Lower leg skin (tissue), 4 donors: ENCODE measurements around the gene KCTD19. TPM values are rescaled to one million over a fixed set of nuclear protein-coding genes. Genes with fewer than 3 reads are reported as not detected.
A peak's percentile ranks its signal among the peaks of the same experiment; 100 is the strongest.

Experiments
- DNase-seq, 2 donors: peaks; one replicate each; pipeline ENCODE4 v3.0.0-alpha.2; 2019; ENCODE audit warnings: low spot score in 2 of 2
- H3K4me3 ChIP-seq: fragments of 200-600 bp; sonication (generic); 2 replicates; pipeline ENCODE4 v1.5.1; 2017; ENCODE audit warnings: mild to moderate bottlenecking, low read depth; ENCODE audit not compliant: poor library complexity, severe bottlenecking
- POLR2A ChIP-seq, 2 donors: fragments of 450-650 bp; IDR thresholded peaks; one replicate each; pipeline ENCODE4 v1.6.1; 2016 to 2017; ENCODE audit warnings: antibody characterized with exemption in 2 of 2, mild to moderate bottlenecking in 1 of 2, moderate library complexity in 1 of 2
- WGBS, 2 donors: methylation state at CpG; one replicate each; pipeline ENCODE4 v1.1.5; 2018; 5-methylcytosine and 5-hydroxymethylcytosine counted together
- intact Hi-C: fragments of 100-400 bp; cut with DNase I; formaldehyde crosslinking; loops from one replicate; pipeline ENCODE4 v1.15.0; 2023; ENCODE audit warnings: low total_unique reads
- total RNA-seq, 4 donors: library from RNA; depleted of rRNA; stranded (reverse); fragments of >200 nt; gene quantifications; one replicate each; pipeline ENCODE4 v1.1.0, GENCODE V29; 2016
- TF ChIP-seq, protein P1 (sequence below), 3 donors: fragments of 450-650 bp; IDR thresholded peaks; one replicate each; pipeline ENCODE4 v1.5.1; 2016; ENCODE audit warnings: antibody characterized with exemption in 3 of 3, mild to moderate bottlenecking in 3 of 3, moderate library complexity in 2 of 3

Gene KCTD19
- total RNA-seq, 4 donors from 2014 or later: 0.11 to 0.32 TPM; not detected in 2

DNA sequence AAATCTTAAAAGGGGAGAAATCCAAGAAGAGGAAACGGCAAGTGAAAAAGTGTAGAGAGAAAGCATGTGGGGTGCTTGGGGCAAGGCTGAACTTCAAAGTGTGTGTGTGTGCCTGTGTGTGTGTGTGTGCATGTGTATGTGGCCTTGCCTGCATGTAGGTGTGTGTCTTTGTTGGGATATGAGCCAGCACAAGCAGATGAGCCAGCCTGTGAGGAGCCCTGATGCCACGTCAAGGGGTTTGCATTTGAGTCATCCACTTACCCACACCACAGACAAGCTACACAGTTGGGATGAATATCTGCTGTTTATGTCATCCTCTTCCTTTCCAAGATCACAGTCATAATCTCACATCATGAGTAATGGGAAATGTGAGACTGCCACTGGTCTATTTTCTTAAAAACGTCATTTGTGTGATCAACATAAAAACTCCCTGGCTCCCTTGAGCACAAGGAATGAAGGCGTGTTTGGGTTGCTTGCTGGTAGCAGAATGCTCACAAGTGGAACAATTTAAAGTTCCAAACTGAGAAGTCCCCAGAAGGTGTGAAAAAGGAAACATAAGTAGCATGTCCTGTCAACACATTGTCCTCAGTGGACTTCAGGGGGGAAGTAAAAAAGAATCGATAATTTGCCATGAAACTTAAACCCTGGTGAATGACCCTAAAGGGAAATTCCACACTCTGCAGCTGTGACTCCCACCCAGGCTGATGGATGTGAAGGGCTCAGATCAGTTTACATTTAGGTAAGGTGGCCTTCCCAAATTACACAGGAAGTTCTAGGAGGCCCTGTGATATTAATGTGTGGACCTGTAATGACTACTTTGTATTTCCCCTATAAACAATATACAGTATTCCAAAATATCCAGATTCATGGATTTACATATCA lies 14.7 kb downstream of the KCTD19 start:
- 26 to 31% methylated on average over 5 of the region's 5 CpGs for WGBS, 2 donors
- no peak for TF ChIP-seq POLR2A (IDR thresholded peaks at IDR 0.05)
- TF ChIP-seq, protein P1, sequence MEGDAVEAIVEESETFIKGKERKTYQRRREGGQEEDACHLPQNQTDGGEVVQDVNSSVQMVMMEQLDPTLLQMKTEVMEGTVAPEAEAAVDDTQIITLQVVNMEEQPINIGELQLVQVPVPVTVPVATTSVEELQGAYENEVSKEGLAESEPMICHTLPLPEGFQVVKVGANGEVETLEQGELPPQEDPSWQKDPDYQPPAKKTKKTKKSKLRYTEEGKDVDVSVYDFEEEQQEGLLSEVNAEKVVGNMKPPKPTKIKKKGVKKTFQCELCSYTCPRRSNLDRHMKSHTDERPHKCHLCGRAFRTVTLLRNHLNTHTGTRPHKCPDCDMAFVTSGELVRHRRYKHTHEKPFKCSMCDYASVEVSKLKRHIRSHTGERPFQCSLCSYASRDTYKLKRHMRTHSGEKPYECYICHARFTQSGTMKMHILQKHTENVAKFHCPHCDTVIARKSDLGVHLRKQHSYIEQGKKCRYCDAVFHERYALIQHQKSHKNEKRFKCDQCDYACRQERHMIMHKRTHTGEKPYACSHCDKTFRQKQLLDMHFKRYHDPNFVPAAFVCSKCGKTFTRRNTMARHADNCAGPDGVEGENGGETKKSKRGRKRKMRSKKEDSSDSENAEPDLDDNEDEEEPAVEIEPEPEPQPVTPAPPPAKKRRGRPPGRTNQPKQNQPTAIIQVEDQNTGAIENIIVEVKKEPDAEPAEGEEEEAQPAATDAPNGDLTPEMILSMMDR (IDR thresholded peaks at IDR 0.05): no peak
- H3K4me3 ChIP-seq: no peak overlapping the region
- no peak for DNase-seq
- intact Hi-C loops: no loop called here

DNA sequence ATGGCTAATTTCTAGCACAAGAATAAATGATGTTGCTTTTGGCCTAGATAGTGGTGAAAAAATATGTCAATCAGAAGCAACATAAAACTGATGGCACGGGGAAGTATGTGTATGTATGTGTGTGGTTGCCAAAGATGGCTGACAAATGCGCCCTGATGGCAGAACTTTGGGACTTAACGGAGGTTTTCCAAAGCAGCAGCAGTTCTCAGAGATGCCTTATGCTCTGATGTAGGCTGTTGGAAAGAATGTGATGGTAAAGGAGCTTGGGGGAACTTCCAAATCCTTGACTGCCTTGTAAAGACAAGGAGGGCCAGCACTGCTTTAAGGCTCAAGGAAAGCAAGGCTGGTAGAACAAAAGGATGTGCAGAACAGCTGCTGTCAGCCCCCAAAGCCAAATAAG lies 16.0 kb downstream of the KCTD19 start:
- H3K4me3 ChIP-seq: no peak overlapping the region
- no peak for DNase-seq
- TF ChIP-seq, protein P1 (IDR thresholded peaks at IDR 0.05): no peak
- no peak for TF ChIP-seq POLR2A (IDR thresholded peaks at IDR 0.05)
- intact Hi-C loops: no loop called here
- 91% methylated on average over 3 of the region's 3 CpGs for WGBS, 2 donors

DNA sequence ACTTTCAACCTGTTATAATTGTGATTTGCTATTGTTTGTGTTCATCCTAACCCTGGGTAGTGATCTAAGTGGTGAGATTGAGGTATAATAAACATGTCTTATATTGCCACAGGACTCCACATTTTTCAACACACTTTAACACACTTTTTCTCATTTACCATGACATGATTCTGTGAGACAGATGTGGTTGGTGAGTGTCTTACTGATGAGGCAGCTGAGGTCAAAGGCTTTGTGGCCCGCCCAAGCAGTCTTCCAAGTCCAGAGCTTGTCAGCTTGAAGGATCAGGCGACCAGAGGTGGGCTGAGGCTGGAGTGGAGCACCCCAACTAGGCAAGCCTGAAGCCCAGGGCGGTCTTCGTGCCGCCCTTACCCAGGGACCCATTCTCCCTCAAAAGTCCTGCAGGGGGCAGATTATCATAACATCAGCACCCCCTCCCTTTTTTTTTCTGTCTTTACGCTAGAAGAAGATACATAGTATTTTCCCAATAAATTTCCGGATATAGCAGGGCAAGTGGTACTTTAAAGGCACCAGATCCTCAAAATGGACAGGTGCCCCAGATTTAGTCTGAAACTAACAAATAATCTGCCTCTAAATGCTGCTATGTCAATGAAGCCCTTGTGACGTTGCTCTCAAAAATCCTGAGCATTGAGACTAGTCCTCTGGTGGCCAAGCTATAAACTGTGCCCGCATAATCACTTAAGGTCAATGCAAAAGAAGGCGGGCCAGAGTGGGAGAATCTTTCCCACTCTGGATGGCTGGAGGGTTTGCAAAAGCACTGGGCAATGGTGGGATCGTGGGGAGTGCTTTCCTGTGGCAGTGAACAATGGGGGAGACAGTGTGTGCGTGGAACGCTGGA lies 21.1 kb downstream of the KCTD19 start:
- TF ChIP-seq, protein P1 (IDR thresholded peaks at IDR 0.05): no peak
- TF ChIP-seq POLR2A (IDR thresholded peaks at IDR 0.05): no peak
- DNase-seq: peak in 1 of 2 donors; percentile 83
- 87 to 89% methylated on average over 13 of the region's 13 CpGs for WGBS, 2 donors
- intact Hi-C loops: no loop called here
- H3K4me3 ChIP-seq: no peak overlapping the region

DNA sequence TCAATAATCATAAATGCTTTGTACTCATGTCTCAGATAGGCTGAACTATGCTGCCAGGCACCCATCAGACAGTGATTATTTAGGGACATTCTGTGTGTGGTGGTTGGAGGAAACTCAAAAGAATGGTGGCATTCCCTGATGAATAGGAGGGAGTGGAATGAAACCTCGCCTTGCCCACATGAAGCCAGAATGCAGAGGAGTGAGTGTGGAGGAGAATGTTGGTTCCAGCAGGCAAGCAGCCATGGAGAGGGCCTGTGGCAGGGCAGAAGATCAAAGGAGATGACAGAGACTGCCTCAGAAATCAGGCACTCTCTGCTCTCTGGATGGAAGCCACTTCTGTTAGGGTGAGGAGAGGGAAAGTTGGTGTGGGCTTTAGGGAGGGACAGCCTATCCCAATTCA lies 22.5 kb downstream of the KCTD19 start:
- TF ChIP-seq, protein P1 (IDR thresholded peaks at IDR 0.05): no peak
- TF ChIP-seq POLR2A (IDR thresholded peaks at IDR 0.05): no peak
- intact Hi-C loops: no loop called here
- WGBS, 2 donors: 33 to 59% methylated on average over 1 of the region's 1 CpG
- H3K4me3 ChIP-seq: no peak overlapping the region
- DNase-seq: peak in 1 of 2 donors; percentile 29

DNA sequence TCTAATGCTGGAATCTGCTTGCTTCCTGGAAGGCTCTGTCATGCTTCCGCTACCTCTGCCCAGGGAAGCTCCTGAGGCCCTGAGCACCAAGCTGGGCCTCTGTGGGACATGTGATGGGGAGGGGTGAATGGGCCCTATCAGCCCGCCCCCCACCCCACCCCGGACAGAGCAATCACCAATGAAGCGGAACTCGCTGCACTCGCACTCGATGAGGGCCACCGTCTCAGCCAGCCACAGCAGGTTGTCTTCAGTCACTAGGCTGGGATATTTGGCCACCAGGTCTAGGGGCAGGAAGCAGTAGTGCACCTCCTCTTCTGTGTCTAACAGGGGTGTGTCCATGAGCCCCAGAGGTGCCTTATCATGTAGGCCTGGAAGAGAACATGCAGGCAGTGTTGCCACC lies 23.6 kb downstream of the KCTD19 start:
- no peak for TF ChIP-seq POLR2A (IDR thresholded peaks at IDR 0.05)
- H3K4me3 ChIP-seq: no peak overlapping the region
- intact Hi-C loops: no loop called here
- 90 to 91% methylated on average over 7 to 8 of the region's 8 CpGs for WGBS, 2 donors
- DNase-seq: peak in 1 of 2 donors; percentile 40

DNA sequence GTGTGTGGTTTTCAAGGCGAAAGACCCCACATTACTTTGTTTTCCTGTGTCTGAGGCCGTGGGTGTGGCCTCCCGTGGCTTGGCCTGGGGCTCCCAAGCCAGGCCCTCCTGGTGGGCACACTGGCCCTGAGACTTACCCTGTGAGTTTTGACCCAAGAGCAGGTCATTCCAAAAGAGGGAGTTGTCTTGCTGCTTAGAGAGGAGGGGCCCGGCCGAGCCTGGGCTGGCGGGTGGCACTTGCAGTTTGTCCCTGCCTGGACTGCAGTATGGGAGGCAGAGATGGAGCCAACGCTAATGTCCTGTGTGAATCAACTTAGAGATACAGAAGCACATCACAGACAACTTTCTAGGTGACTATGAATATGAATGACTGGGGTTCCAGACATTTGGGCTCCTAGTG lies 24.5 kb downstream of the KCTD19 start:
- intact Hi-C loops: no loop called here
- no peak for TF ChIP-seq POLR2A (IDR thresholded peaks at IDR 0.05)
- TF ChIP-seq, protein P1 (IDR thresholded peaks at IDR 0.05): no peak
- DNase-seq: peak in 1 of 2 donors; percentile 80

More for the DNA sequence above, 24.5 kb downstream of the KCTD19 start:
- no peak overlapping the region for H3K4me3 ChIP-seq
- 51 to 59% methylated on average over 7 of the region's 7 CpGs for WGBS, 2 donors
